Inflammatory macrophage treated with lipopolysaccharide for 4 hours (primary cell): ENCODE results near the gene FRMD4A.

Experiments
- DNase-seq: peaks from one replicate; pipeline ENCODE4 v3.0.0-alpha.2; 2020

The FRMD4A gene

DNA sequence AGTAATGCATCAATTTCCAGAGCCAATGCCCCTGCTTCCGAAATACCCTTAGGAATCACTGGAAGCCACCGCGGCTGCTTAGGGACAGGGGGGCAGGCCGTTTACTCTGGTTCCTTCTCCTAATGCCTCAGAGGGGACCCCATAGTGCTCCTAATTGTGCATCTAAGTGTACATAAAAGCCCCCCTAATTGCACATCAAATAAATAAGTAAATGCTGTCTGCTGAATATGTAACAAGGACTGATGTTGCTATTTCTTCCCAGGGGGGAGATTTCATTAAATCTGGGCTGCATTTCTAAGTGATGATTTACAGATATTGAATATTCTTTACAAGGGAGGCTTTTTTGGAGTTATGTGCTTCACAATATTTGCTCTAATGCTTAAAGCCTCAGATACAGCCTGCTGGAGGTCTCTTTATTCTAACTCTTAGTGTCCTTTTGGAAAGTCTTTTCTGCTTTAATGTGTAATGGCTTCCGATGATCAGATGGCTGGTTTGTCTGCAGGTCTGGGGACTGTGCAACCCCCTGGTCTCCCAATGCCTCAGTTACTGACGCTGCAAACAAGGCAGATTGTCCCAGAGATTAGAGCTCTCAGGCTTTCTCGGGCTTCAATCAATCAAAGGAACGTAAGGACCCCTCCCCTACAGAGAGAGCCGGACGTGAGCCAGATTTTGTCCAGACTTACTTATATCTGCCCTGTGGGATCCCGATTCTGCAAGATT, 601.0 kb downstream of the FRMD4A start:
- no peak for DNase-seq

DNA sequence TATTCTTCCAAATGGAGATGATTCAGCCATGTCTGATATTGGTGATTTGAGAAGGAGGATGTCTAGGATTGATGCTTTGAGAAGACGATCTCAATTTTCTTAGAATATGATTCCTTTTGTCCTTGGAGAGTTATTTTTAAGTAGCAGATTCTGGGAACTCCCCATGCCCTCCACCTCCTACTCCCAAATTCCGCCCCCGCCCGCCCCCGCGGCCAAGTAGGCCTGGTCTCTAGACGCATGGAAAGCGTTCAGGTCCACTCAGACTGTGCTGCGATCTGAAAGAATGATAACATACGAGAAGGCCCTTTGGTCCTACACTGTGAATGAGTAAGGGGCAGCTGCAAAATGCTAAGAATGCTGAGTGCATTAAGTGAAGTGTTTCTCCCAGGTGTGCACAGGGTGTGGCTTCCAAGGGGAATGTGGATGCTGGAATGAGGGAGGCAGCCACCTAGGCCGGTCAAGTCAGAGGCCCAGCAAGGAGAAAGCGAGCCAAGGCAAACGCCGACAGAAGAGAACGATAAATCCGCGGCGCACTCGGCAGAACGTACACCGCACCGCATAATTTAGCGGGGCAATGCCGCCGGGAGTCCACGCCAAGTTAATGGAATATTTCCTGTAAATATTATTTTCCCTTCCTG, 601.7 kb downstream of the FRMD4A start:
- no peak for DNase-seq

DNA sequence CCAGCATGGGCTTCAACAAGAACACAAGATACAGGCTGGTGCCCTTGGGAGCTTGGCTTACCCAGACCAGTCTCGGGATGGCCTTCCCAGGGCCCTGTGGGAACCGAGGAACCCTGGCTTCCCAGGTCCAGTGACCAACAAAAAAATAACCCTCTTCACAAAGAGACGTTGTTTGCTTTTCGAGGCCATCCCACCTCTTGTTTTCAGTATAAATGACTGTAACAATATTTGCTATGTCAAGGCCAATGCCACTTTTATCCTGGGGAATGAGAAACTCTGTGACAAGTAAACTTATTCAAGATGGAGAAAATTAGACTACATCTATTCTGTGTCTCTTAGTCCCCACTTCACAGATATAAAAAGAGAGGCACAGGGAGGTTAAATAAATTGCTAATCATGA, 605.1 kb downstream of the FRMD4A start:
- no peak for DNase-seq

GRCh38 chr10:13724484-13724883, 606.2 kb downstream of the FRMD4A start:
- no peak for DNase-seq

DNA sequence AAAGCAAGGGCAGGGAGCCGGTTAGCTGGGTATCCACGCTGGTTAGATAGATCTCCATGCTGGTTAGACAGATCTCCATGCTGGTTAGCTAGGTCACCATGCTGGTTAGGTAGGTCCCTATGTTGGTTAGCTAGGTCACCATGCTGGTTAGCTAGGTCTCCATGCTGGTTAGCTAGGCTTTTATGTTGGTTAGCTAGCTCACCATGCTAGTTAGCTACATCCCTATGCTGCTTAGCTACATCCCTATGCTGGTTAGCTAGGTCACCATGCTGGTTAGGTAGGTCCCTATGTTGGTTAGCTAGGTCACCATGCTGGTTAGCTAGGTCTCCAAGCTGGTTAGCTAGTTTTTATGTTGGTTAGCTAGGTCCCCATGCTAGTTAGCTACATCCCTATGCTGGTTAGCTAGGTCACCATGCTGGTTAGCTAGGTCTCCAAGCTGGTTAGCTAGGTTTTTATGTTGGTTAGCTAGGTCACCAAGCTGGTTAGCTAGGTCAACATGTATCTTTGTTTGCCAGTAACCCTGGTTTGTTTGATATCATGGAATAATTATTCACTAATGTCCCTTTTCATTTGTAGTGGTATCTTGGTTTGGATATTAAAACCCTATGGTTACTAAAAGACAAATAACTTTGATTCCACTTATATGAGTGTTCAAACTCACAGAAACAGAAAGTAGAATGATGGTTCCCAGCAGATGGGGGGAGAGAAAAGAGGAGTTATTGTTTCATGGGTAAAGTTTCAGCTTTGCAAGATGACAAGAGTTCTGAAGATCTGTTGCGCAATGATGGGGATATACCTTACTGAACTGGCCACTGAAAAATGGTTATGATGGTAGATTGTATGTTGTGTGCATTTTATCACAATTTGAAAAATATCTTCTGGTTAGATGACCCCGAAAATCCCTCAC, 607.7 kb downstream of the FRMD4A start:
- no peak for DNase-seq

DNA sequence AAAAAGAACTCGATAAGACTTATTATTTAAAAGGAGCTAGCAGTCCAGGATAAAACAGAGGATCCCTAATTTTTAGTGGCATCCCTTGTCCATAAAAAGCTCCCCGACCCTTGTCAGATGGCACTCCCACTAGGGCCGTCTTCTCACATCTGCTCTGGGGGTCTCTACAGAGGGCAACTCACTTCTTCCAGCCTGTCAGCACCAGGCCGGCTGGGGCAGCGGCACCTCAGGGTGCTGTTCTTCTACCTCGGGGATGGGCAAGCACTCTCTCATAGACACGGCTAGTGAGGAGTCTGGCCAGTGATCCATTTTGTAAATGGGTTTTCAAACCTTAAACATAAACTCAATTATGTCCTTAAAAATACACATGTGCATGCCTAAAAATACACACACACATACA, 609.2 kb downstream of the FRMD4A start:
- DNase-seq, result no peak

DNA sequence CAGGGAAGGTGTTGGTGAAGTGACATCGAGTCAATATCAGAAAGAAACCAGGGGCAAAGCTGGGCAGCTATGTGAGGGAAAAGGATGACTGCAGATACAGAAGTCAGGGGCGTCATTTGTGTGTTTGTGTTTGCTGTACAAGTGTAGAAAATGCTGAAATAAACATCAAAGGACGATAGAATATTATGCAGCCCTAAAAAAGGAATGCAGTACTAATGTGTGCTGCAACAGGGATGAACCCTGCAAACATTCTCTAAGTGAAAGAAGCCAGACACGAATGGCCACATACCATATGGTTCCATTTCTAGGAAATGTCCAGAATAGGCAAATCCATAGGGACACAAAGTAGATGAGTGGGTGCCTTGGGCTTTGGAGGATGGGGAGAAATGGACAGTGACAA, 610.0 kb downstream of the FRMD4A start:
- no peak for DNase-seq

GRCh38 chr10:13719425-13719824, 611.3 kb downstream of the FRMD4A start:
- peak; percentile 14 for DNase-seq

GRCh38 chr10:13718820-13719219, 611.9 kb downstream of the FRMD4A start:
- no peak for DNase-seq

DNA sequence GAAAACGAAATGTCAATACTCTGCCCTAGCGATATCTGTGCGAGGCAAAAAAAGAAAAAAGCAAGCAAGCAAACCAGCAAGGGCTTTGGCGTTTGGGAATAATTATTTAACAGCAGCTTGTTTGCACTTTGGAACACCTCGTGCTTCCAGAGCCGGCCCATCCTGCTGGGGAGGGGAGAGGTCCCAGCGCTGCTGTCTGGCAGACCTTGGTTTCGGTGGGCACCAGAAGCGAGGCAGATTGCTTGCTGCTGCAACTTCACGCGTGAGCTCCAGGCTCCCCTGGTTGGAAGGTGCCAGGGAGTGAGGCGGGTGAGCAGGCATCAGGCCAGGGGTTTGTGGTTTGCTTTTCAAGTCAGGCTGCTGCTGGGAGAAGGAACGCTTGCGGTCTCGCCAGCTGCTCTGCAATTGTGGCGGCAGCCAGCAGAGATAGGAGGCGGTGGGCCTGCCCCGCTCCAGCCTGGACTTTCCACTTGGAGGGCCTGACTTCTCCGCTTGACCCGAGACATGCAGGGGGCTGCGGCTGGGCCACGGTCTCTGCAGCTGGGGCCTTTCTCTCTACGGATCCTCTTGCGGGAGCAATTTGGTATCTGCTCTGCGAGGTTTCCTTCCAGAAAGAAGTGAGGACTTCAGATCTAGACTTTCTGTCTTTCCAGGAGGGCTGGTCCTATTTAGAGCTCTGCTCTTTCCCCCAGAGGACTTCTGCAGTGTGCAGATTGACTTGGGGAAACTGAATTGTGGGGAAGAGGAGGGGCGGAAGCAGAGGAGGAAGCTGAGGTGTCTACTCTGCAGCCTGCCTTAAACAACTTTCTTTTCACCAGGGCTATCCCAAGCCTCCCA, 612.6 kb downstream of the FRMD4A start:
- DNase-seq, result peak; percentile 37

GRCh38 chr10:13717571-13717935, 613.2 kb downstream of the FRMD4A start:
- no peak for DNase-seq

GRCh38 chr10:13716081-13717071, 614.3 kb downstream of the FRMD4A start:
- peak; percentile 24 for DNase-seq

- peak; percentile 17 for DNase-seq
Measured at GRCh38 chr10:13715596-13715995, 615.1 kb downstream of the FRMD4A start.

GRCh38 chr10:13715100-13715499, 615.6 kb downstream of the FRMD4A start:
- no peak for DNase-seq

GRCh38 chr10:13712837-13713581, 617.7 kb downstream of the FRMD4A start:
- peak; percentile 97 for DNase-seq

- DNase-seq, result peak; percentile 52
Measured at GRCh38 chr10:13712476-13712836, 618.3 kb downstream of the FRMD4A start.

DNA sequence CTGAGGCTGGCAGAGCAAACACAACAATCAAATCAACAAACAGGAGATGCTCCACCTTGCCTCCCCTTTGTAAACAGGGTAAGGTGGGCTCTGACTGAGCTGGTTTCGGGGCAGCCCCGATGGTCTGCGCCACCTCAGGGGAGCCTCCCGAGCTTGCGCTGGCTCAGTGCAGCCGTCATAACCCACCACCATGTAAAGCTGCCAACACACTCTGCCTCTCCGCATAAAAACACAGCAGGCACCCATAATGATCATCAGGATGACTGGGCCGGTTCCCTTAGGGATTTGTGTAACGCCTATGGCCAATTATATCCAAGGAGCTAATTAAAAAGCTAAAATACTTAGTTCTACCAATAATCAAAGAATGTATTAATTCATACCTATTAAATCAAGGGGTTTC, 619.4 kb downstream of the FRMD4A start:
- no peak for DNase-seq

DNA sequence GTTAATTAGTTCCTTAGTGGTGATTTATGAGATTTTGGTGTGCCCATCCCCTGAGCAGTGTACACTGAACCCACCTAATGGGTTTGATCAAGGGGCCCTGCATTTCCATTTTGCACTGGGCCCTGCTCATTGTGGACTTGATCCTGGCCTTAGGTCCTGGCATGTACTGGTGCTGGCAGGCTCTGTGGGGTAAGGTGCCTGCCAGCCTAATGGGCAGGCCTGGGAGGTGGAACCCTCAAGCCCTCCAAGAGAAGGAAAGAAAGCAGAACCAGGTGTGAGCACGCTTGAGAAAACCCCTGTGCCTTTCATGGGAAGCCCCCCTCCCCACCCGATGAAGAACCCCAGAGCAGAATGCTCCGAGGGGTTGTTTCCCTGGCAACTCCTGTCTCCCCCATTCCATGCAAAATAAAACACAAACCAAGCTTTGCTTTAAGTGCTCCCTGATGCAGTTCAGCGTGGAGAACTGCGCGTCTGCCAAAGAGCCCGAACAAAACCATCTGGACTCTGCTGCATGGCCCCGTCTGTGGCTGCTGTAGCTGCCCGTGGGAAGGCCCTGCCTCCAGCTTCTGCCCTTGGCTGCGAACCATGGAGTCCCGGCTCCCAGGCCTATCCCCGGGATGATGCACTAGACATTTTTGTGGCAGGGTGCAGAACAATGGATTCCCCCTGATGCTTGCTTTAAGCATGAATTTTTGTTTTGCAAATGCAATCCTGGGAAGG, 620.6 kb downstream of the FRMD4A start:
- DNase-seq, result no peak

DNA sequence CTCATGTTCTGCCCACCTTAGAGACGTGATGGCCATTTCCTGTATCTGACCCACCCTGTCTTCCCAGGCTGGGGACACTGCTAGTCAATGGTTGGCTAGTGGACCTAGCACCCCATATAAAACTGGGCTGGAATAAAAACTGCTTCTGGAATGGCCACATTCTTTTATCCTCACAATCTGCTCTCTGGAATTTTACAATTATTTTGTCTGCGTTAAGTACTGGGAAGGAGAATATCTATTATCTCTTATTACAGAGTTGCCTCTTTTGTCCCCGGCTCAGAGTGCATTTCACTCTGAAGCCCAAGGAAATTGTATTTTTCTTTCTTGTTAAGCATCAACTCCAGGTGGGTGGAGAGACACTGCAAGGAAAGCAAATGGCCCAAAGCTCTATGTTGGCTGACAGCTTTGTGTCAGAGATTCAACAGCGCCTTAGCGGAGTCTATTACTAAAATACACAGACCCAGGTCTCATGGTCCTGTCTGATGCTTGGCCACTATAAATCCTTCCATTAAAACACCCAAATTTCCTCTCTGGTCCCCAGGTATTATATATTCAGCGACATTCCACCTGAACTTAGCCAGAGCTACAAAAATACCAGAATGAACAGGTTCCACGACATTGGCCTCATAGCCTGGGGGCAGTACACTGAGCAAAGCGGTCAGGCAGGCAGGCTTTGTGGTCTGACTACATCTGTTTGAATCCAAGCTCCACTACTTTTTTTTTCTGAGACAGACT, 622.3 kb downstream of the FRMD4A start:
- no peak for DNase-seq
